Suppressor macrophage treated with lipopolysaccharide for 4 hours (primary cell): ENCODE data around the gene SMTNL1.

ENCODE experiments used
- DNase-seq: peaks from one replicate; pipeline ENCODE4 v3.0.0-alpha.2; 2020

The SMTNL1 gene

DNA sequence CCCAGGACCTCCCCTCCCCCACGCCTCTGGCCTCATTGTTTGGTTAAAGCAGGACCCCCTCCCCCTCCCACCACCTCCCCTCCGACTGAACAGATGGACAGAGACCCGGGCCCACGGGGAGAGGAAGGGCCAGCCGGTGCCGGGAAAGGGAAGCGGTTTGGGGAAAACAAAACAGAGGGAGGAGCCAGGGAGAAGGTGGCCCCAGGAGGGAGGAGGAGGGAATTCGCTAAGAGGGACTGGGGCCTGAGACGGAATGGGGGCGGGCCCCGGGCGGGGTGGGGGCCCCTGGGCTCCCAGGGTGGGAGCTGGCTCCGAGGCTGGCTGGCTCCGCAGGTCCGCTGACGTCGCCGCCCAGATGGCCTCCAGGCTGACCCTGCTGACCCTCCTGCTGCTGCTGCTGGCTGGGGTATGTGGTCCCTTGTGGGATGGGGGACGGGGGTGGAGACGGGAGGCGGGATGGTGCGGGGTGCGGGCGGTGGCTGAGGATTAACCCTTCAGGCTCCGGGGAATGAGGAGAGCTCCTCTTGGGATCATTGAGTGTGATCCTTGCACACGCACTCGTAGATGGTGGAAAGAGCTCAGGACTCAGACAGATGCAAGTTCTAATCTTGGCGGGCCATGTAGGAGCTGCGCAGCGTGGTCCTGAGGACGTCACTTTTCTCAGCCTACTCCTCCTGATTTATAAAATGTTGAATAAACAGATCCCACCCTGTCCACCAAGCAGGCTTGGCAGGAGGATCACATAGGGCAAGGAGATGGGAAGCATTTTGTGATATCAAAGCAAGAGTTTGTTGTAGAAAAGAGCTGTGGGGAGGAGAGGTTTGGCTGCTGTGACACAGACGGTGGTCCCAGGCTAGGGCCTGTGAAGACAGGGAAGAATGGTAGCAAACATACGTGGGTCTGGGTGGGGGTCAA lies 60.8 kb downstream of the SMTNL1 start:
- peak; percentile 77 for DNase-seq

DNA sequence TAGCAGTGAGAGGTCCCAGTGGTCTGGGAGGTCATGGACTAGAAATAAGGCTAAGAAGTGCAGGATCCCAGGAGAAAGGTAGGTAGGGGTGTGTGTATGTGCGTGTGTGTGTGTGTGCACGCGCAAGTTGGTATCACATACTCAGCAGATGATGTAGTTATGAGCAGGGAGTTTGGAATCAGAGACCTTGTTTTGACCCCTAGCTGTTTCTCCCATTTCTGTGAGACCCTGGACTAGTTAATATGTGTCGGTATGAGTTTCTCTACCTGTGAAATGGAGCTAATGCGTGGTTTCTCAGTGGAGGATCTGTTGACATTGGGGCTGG lies 61.4 kb downstream of the SMTNL1 start:
- no peak for DNase-seq

DNA sequence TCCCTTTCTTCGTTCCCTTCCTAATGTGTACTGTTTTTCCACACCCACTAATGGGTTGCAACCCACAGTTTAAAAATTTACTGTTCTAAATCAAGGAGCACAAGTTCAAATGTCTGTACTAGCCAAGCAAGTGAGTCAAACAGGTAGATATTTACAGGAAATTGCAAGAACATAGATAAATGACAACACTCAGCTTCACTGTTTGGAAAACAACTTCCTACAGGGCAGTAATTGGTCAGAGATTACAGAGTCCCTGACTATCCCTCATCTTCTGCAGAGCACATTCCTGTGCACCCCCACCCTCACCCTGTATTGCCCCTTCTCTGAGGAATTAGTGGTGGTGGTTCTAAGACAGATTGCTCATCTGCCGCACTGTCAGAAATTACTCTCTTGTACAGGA lies 62.0 kb downstream of the SMTNL1 start:
- DNase-seq, result no peak
